Vagina (tissue), 2 donors: ENCODE measurements around the gene CKS1B.

Experiments used
- POLR2A ChIP-seq, 2 donors: fragments of 450-650 bp; IDR thresholded peaks; one replicate each; pipeline ENCODE4 v1.6.1; 2017; ENCODE audit warnings: antibody characterized with exemption in 2 of 2, mild to moderate bottlenecking in 2 of 2, moderate library complexity in 2 of 2
- TF ChIP-seq, protein P1 (sequence below), 3 experiments: fragments of 450-650 bp in 2 of 3; fragments of 200-600 bp in 1 of 3; sonication (generic) in 1 of 3; IDR thresholded peaks; one replicate each; pipeline ENCODE4 v1.5.1; 2017 to 2019; ENCODE audit warnings: antibody characterized with exemption in 3 of 3, mild to moderate bottlenecking in 2 of 3, moderate library complexity in 2 of 3

GRCh38 chr1:155024315-155024714, 49.8 kb downstream of the CKS1B start:
- TF ChIP-seq, protein P1, sequence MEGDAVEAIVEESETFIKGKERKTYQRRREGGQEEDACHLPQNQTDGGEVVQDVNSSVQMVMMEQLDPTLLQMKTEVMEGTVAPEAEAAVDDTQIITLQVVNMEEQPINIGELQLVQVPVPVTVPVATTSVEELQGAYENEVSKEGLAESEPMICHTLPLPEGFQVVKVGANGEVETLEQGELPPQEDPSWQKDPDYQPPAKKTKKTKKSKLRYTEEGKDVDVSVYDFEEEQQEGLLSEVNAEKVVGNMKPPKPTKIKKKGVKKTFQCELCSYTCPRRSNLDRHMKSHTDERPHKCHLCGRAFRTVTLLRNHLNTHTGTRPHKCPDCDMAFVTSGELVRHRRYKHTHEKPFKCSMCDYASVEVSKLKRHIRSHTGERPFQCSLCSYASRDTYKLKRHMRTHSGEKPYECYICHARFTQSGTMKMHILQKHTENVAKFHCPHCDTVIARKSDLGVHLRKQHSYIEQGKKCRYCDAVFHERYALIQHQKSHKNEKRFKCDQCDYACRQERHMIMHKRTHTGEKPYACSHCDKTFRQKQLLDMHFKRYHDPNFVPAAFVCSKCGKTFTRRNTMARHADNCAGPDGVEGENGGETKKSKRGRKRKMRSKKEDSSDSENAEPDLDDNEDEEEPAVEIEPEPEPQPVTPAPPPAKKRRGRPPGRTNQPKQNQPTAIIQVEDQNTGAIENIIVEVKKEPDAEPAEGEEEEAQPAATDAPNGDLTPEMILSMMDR (IDR thresholded peaks at IDR 0.05): no peak
- TF ChIP-seq POLR2A (IDR thresholded peaks at IDR 0.05): no peak
